Endothelial cell of umbilical vein (primary cell): ENCODE measurements around the gene MDN1.

Experiments used
- CTCF ChIP-seq, 2 donors: IDR thresholded peaks; 1 replicate in 1 of 2; 2 replicates in 1 of 2; pipeline ENCODE4 v1.5.1; 2011; ENCODE audit warnings: low read length in 2 of 2, mild to moderate bottlenecking in 2 of 2, moderate library complexity in 2 of 2, control low read depth in 1 of 2, inconsistent platforms in 1 of 2, low read depth in 1 of 2; ENCODE audit not compliant: insufficient read depth in 1 of 2; ENCODE audit errors: extremely low read depth in 1 of 2
- EZH2 ChIP-seq: IDR thresholded peaks from 2 replicates; pipeline ENCODE4 v1.6.1; 2012; ENCODE audit warnings: borderline replicate concordance, low read depth, mild to moderate bottlenecking, moderate library complexity, low read length, inconsistent platforms; ENCODE audit not compliant: severe bottlenecking
- POLR2A ChIP-seq: IDR thresholded peaks from 2 replicates; pipeline ENCODE4 v1.6.1; 2012; ENCODE audit warnings: low read depth, mild to moderate bottlenecking, control low read depth, low read length

- TF ChIP-seq EZH2: no peak
- no peak for TF ChIP-seq POLR2A
- no peak for TF ChIP-seq CTCF (IDR thresholded peaks at IDR 0.05; ENCODE audit: extremely low read depth in 1 of 2, insufficient read depth in 1 of 2, low read depth in 1 of 2, low read length in 2 of 2)
These were observed 151.6 kb downstream of the MDN1 start for GRCh38 chr6:89667872-89668556.
